ENCODE data around the gene AMPH.

DNA sequence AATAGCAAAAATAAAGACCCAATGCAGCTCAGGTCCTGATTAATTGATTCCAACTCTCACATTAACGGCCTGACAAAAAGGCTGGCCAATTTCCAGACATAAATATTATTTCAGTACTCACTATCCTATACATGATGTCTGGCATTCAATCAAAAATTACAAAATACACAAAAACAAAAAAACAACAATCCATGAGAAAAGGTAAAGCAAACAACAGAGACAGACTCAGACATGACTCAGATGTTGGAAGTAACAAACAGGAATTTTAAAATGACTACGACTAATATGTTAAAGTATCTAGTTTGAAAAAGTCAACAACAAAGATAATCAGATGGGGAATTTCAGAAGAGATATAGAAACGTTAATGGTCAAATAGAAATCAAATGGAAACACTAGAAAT, 152.8 kb downstream of the AMPH start:
- TF ChIP-seq POLR2A (IDR thresholded peaks at IDR 0.05) = no peak
- TF ChIP-seq, protein P1, sequence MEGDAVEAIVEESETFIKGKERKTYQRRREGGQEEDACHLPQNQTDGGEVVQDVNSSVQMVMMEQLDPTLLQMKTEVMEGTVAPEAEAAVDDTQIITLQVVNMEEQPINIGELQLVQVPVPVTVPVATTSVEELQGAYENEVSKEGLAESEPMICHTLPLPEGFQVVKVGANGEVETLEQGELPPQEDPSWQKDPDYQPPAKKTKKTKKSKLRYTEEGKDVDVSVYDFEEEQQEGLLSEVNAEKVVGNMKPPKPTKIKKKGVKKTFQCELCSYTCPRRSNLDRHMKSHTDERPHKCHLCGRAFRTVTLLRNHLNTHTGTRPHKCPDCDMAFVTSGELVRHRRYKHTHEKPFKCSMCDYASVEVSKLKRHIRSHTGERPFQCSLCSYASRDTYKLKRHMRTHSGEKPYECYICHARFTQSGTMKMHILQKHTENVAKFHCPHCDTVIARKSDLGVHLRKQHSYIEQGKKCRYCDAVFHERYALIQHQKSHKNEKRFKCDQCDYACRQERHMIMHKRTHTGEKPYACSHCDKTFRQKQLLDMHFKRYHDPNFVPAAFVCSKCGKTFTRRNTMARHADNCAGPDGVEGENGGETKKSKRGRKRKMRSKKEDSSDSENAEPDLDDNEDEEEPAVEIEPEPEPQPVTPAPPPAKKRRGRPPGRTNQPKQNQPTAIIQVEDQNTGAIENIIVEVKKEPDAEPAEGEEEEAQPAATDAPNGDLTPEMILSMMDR (IDR thresholded peaks at IDR 0.05) = no peak
